HG02588 (cell line): ENCODE results near the gene VCX2.
"Not testable (repeated sequence)": the region's sequence is repeated elsewhere in the genome, so short reads cannot be mapped to it uniquely, and the experiment has no call there.

Experiments
- ATAC-seq: cut with Tn5 transposase; IDR thresholded peaks from one replicate; pipeline ENCODE4 v1.9.1; 2021; ENCODE audit warnings: mild to moderate bottlenecking, moderate library complexity; ENCODE audit not compliant: unreplicated experiment

The VCX2 gene

GRCh38 chrX:8171169-8171568, at the start of gene VCX2:
Gene VCX2 (minus strand): TSS chrX:8171267. CDS start chrX:8170643, 624 bp downstream.
- ATAC-seq: not testable (repeated sequence)

DNA sequence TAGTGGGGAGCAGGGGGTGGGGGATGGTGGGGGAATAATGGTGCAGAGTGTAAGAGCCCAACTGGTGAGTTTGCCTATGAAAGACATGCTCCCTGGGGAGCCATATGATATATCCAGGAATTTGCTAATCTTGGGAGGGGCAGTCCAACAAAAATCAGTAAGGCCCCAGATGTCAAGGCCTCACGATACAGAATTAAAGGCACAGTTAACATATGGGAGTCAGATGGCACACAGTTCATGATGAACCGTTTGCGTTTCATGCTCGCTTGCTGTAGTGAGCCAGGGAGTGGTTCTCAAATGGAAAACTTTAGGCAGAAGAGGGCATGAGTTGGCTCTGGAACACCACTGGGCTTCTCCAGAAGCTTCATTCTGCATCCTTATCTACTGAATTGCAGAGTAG, 33.9 kb upstream of the VCX2 start:
- ATAC-seq: no peak

- ATAC-seq: no peak
Observed at GRCh38 chrX:8204169-8204935, 33.3 kb upstream of the VCX2 start.

GRCh38 chrX:8201896-8202331, 30.8 kb upstream of the VCX2 start:
- no peak for ATAC-seq

DNA sequence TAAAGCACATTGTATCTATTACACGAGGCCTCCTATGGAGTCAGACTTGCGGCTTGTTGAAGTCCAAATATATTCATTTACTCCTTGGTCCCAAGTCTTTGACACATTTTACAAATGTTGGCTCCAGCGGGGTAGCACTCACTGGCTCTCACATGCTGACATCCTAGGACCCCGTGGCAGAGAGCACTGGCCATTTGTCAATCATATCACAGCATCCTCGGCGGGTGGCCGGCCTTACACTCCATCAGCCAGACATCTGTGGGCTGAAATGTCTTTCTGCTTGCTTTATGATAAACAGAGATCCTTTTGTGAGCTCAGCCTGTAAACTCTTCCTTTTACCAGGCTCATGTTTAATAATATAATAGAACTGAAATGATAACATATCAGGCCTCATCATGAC, 25.7 kb upstream of the VCX2 start:
- ATAC-seq: no peak

DNA sequence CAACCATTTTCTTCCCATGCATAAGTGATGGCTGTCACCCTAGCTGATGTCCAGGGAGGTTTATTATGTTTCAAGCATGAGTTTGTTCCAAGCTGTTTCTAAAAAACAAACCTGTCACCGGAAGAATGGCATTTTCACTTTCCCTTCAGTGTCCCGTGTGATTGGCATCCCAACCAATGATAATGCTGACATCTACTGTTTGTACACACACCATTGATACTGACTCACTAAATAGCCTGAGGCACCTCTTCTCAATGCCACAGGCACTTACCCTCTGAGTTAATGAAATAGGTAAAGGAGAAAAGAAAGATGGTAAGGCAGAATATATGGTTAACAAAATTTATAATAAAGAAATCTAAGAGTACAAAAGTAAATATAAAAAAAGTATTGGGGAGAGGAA, 23.1 kb upstream of the VCX2 start:
- ATAC-seq: no peak

- ATAC-seq: no peak
Observed at GRCh38 chrX:8192276-8192675, 21.2 kb upstream of the VCX2 start.

DNA sequence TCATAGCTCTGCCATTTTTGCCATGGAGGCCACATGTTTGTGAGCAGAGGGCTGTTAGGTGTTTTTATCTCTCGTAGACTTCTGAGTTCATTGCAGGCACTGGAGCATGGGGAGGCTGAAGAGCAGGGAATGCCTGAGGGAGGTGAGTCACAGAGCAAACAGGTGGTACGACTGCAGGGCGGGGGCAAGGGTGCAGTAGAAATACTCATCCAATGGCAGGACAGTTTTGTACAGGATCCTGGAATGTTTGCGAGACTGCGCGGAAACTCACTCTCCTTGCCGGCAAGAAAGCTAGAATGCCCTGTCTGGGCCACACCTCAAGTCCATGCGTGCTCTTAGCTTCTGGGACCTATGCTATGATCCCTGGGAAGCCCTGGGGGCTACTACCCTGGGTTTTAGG, 20.0 kb upstream of the VCX2 start:
- ATAC-seq: no peak

DNA sequence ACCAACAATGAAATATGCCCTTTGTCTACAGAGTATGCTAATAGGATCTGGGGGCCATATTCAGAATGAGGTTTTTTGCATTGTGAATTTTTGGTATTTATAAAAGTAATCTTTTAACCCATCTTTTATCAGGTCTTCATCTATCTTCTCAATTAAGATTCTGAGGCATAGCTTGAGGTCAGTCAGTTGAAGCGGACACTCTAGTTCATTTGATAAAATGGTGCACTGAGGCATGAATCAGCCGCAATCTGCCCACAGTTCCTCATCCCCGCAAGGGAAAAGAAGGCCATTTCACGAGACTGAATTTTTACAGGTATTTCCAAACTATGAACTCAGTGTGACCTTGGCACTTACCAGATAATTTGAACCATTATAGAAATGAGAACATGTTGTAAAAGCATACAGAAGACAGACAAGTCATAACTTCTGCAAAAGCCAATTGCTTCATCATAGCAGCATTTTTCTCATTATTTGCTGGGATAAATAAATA, 19.3 kb upstream of the VCX2 start:
- ATAC-seq: no peak

GRCh38 chrX:8189096-8189830, 18.2 kb upstream of the VCX2 start:
- no peak for ATAC-seq

GRCh38 chrX:8183346-8183745, 12.3 kb upstream of the VCX2 start:
- no peak for ATAC-seq

DNA sequence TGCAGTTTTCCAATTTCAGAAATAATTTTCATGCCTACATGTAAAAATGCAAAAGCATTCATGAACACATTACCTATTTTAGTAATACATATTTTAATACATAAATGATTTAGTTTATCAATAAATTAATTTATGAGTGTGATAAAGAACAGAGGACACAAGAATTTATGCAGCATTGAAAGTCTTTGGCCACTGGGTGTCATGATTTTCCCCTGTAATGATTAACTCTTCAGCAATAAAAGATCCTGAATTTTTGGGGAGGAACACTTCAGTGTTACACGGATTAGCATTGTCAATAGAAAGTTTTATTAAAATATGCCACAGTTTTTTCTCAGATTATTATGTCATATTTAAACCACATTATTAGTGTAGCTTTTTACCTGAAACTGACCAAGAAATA, 8.6 kb upstream of the VCX2 start:
- ATAC-seq: no peak

DNA sequence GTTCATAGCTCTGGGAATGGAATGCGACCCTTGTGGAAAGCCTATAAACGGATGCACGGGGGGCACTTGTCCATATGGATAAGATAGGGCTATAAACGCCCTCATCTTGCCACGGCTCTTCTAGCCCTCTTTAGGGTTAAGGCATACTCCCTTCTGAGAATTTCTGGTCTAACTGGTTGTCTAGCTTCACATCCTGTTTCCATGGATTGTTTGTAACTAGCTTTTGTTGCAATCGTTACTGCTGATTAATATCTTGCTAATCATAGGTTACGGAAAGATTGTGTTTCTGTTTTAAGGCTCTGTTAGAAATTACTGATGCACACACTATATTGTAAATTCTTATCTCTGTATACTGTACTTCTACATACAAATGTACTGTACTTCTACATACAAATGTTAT, 17.1 kb downstream of the VCX2 start:
- ATAC-seq: not testable (repeated sequence)

- ATAC-seq: no peak
Observed at GRCh38 chrX:8147226-8147625, 23.8 kb downstream of the VCX2 start.

DNA sequence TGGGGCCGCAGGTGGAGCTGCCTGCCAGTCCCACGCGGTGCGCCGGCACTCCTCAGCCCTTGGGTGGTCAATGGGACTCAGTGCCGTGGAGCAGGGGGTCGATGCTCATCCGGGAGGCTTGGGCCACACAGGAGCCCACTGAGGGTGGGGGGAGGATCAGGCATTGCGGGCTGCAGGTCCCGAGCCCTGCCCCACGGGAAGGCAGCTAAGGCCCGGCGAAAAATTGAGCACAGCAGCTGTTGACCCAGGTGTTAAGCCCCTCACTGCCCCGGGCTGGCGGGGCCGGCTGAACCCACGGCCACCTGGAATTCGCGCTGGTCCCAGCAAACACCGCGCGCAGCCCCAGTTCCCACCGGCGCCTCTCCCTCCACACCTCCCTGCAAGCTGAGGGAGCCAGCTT, 26.1 kb downstream of the VCX2 start:
- ATAC-seq: no peak

GRCh38 chrX:8141896-8142295, 29.2 kb downstream of the VCX2 start:
- ATAC-seq: no peak

DNA sequence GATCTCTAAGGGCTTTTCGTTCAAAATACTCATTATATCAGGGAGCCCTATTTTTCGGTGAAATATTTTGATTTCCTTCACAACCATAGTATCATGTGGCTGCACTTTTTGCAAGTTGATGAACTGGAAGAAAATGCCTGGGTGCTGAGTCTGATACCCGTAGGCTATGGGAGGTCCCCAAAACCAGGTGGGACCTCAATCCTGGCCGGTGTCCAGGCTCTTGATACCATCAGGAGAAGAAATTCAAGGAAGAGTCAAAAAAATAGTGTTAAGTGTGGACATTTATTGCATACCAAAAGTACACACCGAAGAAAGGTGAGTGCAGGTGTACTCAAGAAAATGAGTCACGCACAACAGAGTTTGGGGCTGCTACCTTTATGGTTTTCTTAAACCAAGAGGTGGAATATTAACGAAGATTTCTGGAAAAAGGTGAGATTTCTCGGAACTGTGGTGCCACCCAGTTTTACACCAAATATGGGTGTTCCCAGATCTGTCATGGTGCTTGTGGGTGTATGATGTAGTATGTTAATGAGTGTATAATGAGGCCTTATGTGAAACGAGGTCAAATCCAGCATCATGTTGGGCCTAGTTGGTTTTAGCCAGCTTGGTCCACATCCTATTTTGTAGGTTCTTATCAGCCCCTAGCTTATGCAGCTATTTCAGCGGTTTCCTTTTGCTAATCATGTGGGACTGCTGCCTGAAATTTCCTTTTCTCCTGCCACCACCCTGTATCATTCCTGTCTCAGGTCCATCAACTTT, 29.9 kb downstream of the VCX2 start:
- no peak for ATAC-seq

GRCh38 chrX:8139716-8140115, 31.4 kb downstream of the VCX2 start:
- no peak for ATAC-seq

- no peak for ATAC-seq
Observed at GRCh38 chrX:8138252-8138651, 32.8 kb downstream of the VCX2 start.

DNA sequence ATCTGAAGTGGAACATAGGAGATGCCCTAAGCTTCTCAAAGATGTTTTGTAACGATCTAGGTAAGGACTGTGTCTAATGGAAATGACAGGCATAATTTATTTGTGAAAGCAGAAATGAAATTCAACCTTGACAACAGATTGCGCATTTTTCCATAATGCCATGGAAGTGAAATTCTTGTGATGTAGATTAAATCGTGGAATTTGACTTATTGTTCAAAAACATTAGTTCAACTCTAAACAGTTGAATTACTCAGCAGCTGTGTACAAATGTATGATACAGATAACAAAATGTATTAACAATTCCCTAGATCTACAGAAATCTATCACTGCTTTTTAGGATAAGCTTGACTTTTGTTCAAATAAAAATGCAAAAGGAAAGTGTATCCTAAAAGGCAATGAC, 44.4 kb downstream of the VCX2 start:
- ATAC-seq: no peak

GRCh38 chrX:8126092-8126491, 45.0 kb downstream of the VCX2 start:
- no peak for ATAC-seq

DNA sequence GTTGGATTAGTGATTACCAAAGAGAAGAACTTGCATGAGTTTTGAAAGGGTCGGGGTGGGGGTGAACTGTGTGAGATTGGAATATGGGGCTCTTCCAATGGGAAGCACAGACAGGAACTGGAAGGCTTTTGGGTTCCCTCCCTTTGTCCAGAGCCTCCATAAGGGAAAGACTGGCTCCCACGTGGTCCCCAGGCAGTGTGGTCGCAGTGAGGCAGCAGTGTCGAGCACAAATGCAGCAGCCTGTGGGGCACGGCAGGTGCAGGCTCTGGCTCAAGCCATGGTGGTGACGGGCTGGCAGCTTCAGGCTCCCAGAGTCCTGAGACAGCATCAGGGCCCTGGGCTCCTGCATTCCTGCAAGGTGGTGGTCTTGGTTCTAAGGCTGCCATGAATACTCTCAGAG, 45.5 kb downstream of the VCX2 start:
- ATAC-seq: no peak
